ENCODE data around the gene DMXL2.

DMXL2 gene

GRCh38 chr15:51398626-51399025 lies 223.9 kb downstream of the DMXL2 start:
- DNase-seq: peak in 1 of 42 donors; percentile 22
- intact Hi-C loops (cut with DNase I): no loop called here

All from head of caudate nucleus (tissue), 42 donors.